Naive thymus-derived CD8-positive, alpha-beta T cell (primary cell): ENCODE results near the gene COX4I2. TPM values are rescaled to one million over a fixed set of nuclear protein-coding genes. Genes with fewer than 3 reads are reported as not detected.
"Not testable (repeated sequence)": the region's sequence is repeated elsewhere in the genome, so short reads cannot be mapped to it uniquely, and the experiment has no call there.

Experiments used
- ATAC-seq, 2 donors: fragments of 150-1000 bp; cut with Tn5 transposase in 1 of 2; sonication (Bioruptor Pico), chemical (Tn5 transposase) in 1 of 2; 1 replicate in 1 of 2; 2 replicates in 1 of 2; pipeline ENCODE4 v1.10.0; 2021; ENCODE audit warnings: mild to moderate bottlenecking in 2 of 2, moderate library complexity in 2 of 2
- POLR2A ChIA-PET: fragments of 350-600 bp; sonication (Branson Sonifier 250); formaldehyde crosslinking; loops from one replicate; lab custom pipeline; 2021; ENCODE audit warnings: antibody characterized with exemption; lab: Charles Lee
- DNase-seq, 10 donors: peaks; one replicate each; pipeline versions ENCODE4 v3.0.0 to v3.0.0-alpha.2; 2020 to 2022
- H3K27ac Mint-ChIP-seq, 10 donors: one replicate each; pipeline ENCODE4 v1.8.0; 2020 to 2022; ENCODE audit warnings: mild to moderate bottlenecking in 10 of 10, mixed read lengths in 10 of 10, moderate library complexity in 4 of 10, inconsistent platforms in 1 of 10
- H3K27me3 Mint-ChIP-seq, 5 donors: one replicate each; pipeline ENCODE4 v1.8.0; 2021 to 2022; ENCODE audit warnings: mixed read lengths in 5 of 5
- H3K36me3 Mint-ChIP-seq, 3 donors: one replicate each; pipeline ENCODE4 v1.8.0; 2020 to 2022; ENCODE audit warnings: mixed read lengths in 3 of 3, mild to moderate bottlenecking in 2 of 3, inconsistent platforms in 1 of 3
- H3K4me1 Mint-ChIP-seq, 4 donors: one replicate each; pipeline ENCODE4 v1.8.0; 2021 to 2022; ENCODE audit warnings: mixed read lengths in 4 of 4
- H3K4me3 Mint-ChIP-seq, 10 donors: one replicate each; pipeline ENCODE4 v1.8.0; 2020 to 2022; ENCODE audit warnings: mild to moderate bottlenecking in 10 of 10, mixed read lengths in 10 of 10, moderate library complexity in 6 of 10, inconsistent platforms in 1 of 10
- H3K9me3 Mint-ChIP-seq, 9 donors: one replicate each; pipeline ENCODE4 v1.8.0; 2020 to 2022; ENCODE audit warnings: mixed read lengths in 9 of 9, mild to moderate bottlenecking in 3 of 9, inconsistent platforms in 1 of 9, moderate library complexity in 1 of 9
- polyA plus RNA-seq, 3 donors: library from polyadenylated mRNA; unstranded; fragments of 300-500 nt; fragmentation: Illumina TruSeq; gene quantifications; one replicate each; pipeline ENCODE4 v1.2.3, GENCODE V29; 2021
- total RNA-seq, 8 experiments: library from RNA in 2 of 8; stranded (reverse) in 2 of 8; gene quantifications; one replicate each; pipeline ENCODE4 v1.2.3 and lab custom pipeline; 2021 to 2026

Gene COX4I2
- total and polyA plus RNA-seq, 5 experiments from 2014 or later = not detected

- H3K36me3 Mint-ChIP-seq = no peaks in the 10 kb centered on the region
Observed at GRCh38 chr20:31615416-31615815, 22.3 kb upstream of the COX4I2 start.

GRCh38 chr20:31617432-31618104 lies 20.1 kb upstream of the COX4I2 start:
- no peak for ATAC-seq

More at GRCh38 chr20:31615416-31615815, 22.3 kb upstream of the COX4I2 start:
- no peak overlapping the region for H3K27ac Mint-ChIP-seq
- POLR2A ChIA-PET = no interaction called here
- ATAC-seq = no peak
- H3K4me1 Mint-ChIP-seq = peaks cover 0 to 8% (median 4%) of the 10 kb centered on the region in 4 donors
- peaks cover 2 to 10% (median 5%) of the 10 kb centered on the region in 5 donors for H3K27me3 Mint-ChIP-seq
- no peaks in the 10 kb centered on the region for H3K9me3 Mint-ChIP-seq
- H3K4me3 Mint-ChIP-seq = no peak overlapping the region
- no peak for DNase-seq

DNA sequence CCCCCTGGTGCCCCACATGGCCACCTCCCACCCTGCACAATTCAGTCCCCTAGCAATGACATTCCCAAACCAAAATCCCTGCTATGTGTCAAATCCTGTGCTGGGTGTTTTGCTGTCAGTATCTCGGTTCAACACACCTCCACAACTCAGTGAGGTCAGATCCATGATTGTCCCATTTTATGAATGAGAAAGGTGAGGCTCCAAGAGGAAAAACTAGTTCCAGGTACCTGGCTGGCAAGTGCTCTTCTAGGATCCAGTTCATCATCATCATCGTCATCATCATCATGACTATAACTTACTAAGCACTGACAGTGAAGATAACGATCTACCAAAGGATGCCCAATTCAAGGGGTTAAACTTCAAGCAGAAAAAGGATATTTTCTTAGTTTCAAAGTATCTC lies 17.5 kb upstream of the COX4I2 start:
- no peak for ATAC-seq
- Mint-ChIP-seq H3K4me1 (peaks cover 0 to 19% (median 2%) of the 10 kb centered on the region in 4 donors), H3K27ac (no peak overlapping the region), H3K27me3 (peaks cover 0 to 10% (median 5%) of the 10 kb centered on the region in 5 donors), H3K36me3 (no peaks in the 10 kb centered on the region), H3K9me3 (no peaks in the 10 kb centered on the region), H3K4me3 (no peak overlapping the region)
- DNase-seq = no peak
- POLR2A ChIA-PET = interaction anchor here (0.6 kb wide), 1 partner anchor 34 kb away, joined by 5 read pairs; no protein-coding TSS in a partner anchor

More at GRCh38 chr20:31617432-31618104, 20.1 kb upstream of the COX4I2 start:
- Mint-ChIP-seq H3K27ac (no peak overlapping the region), H3K4me3 (no peak overlapping the region), H3K4me1 (peaks cover 0 to 21% (median 4%) of the 10 kb centered on the region in 4 donors), H3K9me3 (no peaks in the 10 kb centered on the region), H3K36me3 (no peaks in the 10 kb centered on the region), H3K27me3 (peaks cover 0 to 10% (median 5%) of the 10 kb centered on the region in 5 donors)
- POLR2A ChIA-PET = interaction anchor here (0.7 kb wide), 1 partner anchor 56 kb away, joined by 3 read pairs; no protein-coding TSS in a partner anchor
- no peak for DNase-seq

DNA sequence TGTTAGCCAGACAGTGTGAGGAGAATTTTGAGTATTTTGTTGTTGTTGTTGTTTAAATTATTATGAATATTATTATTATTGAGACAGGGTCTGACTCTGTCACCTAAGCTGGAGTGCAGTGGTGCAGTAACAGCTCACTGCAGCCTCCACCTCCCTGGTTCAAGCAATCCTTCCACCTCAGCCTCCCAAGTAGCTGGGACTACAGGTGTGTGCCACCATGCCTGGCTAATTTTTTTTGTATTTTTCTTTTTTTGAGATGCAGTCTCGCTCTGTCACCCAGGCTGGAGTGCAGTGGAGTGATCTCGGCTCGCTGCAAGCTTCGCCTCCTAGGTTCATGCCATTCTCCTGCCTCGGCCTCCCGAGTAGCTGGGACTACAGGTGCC lies 14.6 kb upstream of the COX4I2 start:
- H3K36me3 Mint-ChIP-seq, ATAC-seq, H3K27me3 Mint-ChIP-seq, DNase-seq, H3K4me3 Mint-ChIP-seq, H3K9me3 Mint-ChIP-seq, H3K27ac Mint-ChIP-seq, POLR2A ChIA-PET: not testable (repeated sequence)
- H3K4me1 Mint-ChIP-seq = peaks cover 0 to 15% (median 0%) of the 10 kb centered on the region in 4 donors

GRCh38 chr20:31626534-31626933 lies 11.2 kb upstream of the COX4I2 start:
- H3K4me3 Mint-ChIP-seq, H3K9me3 Mint-ChIP-seq, DNase-seq, H3K27ac Mint-ChIP-seq, H3K4me1 Mint-ChIP-seq, POLR2A ChIA-PET, ATAC-seq, H3K36me3 Mint-ChIP-seq, H3K27me3 Mint-ChIP-seq: not testable (repeated sequence)

DNA sequence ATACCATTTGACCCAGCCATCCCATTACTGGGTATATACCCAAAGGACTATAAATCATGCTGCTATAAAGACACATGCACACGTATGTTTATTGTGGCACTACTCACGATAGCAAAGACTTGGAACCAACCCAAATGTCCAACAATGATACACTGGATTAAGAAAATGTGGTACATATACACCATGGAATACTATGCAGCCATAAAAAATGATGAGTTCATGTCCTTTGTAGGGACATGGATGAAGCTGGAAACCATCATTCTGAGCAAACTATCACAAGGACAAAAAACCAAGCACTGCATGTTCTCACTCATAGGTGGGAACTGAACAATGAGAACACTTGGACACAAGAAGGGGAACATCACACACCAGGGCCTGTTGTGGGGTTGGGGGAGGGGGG lies 9.7 kb upstream of the COX4I2 start:
- DNase-seq, POLR2A ChIA-PET, H3K4me1 Mint-ChIP-seq, H3K9me3 Mint-ChIP-seq, H3K27me3 Mint-ChIP-seq, ATAC-seq, H3K36me3 Mint-ChIP-seq, H3K27ac Mint-ChIP-seq, H3K4me3 Mint-ChIP-seq: not testable (repeated sequence)

DNA sequence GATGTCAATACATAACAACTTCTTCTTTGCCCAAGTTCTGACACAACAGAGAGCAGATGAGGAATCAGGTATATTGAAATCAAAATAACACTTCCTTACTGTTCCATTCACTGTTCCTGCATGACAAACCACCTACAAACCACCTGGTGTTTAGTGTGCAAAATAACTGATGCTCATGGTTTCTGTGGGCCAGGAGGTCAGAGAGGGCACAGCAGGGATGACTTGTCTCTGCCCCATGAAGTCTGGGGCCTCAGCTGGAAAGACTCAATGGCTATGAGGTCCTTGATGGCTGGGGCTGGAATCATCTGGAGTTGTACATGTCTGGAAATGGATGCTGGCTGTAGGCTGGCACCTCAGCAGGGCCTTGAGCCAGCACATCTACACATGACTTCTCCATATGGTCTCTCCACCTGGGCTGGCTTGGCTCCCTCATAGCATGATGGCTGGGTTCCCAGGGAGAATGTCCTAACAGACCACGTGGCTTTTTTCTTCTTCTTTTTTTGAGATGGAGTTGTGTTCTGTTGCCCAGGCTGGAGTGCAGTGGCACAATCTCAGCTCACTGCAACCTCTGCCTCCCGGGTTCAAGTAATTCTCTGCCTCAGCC lies 7.4 kb upstream of the COX4I2 start:
- no peaks in the 10 kb centered on the region for H3K27me3 Mint-ChIP-seq
- no peak for DNase-seq
- no peak overlapping the region for H3K4me3 Mint-ChIP-seq
- POLR2A ChIA-PET = no interaction called here
- no peaks in the 10 kb centered on the region for H3K9me3 Mint-ChIP-seq
- H3K4me1 Mint-ChIP-seq = no peaks in the 10 kb centered on the region
- peak overlapping the region in 1 of 10 donors; percentile 22 for H3K27ac Mint-ChIP-seq
- H3K36me3 Mint-ChIP-seq = peaks cover 0 to 3% (median 0%) of the 10 kb centered on the region in 3 donors
- ATAC-seq = no peak

DNA sequence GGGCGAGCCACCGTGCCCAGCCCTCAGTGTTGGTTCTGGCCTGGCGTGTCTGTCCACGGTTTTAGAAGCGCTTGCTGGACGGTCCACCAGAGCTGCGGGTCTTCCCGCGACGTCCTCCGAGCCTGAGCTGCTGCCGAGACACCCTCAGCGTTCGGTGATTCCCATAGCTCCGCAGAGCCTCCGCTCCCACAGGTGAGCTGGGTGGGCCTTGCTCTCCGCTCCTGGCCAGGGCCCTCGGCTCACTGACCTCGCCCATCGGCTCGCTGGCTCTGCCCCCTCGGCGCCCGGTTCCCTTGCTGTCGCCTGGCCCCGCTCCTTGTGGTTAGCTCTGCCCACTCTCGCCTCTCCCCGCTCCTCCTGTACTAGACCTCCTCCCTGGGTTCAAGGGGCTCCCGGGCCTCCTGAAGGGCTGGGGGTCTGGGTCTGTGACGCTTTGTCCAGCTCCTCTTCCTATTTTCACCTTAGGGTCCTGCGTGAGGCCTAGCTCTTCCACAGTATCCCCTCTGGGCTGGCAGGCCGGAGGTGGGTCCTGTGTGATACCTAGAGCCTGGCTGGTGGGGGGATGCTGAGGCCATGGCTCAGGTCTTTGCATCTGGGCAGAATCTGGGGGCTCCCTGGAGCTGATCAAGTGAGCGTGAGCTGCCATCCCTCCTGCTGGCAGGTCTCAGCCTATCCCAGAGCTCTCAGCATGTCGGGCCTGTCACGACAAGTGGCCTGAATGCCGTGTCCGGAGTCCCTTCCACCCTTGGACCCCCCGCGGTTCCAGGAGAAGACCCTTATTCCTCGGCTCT lies 5.0 kb upstream of the COX4I2 start:
- Mint-ChIP-seq H3K9me3 (no peaks in the 10 kb centered on the region), H3K36me3 (peaks cover 0 to under 1% (median 0%) of the 10 kb centered on the region in 3 donors), H3K4me3 (no peak overlapping the region), H3K27ac (no peak overlapping the region), H3K4me1 (no peaks in the 10 kb centered on the region), H3K27me3 (no peaks in the 10 kb centered on the region)
- no peak for ATAC-seq
- no peak for DNase-seq
- POLR2A ChIA-PET = no interaction called here

DNA sequence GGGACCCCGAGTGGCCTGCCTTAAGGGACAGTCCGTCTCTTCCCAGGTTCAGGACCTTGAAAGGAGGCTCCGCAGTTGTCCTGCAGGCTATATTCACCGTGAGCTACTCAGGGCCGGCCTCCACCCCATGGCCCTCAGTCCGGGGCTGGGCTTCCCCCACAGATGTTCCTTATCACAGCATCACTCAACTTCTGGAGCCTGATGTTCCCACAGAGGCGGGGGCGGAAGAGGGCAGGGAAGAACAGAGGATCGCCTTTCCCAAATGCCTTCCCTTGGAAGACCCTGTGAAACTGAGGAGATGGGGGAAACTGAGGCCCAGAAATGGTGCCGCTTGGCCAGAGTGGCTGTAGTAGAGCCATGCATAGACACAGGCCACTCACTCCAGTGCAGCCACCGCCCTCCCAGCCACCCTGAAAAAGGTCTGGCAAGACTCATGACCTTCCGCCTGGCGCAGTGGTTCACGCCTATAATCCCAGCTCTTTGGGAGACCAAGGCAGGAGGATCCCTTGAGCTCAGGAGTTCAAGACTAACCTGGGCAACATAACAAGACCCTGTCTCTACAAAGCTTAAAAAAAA lies 4.3 kb upstream of the COX4I2 start:
- H3K36me3 Mint-ChIP-seq = no peaks in the 10 kb centered on the region
- no peak overlapping the region for H3K27ac Mint-ChIP-seq
- H3K4me3 Mint-ChIP-seq = no peak overlapping the region
- peaks cover 0 to 2% (median 0%) of the 10 kb centered on the region in 5 donors for H3K27me3 Mint-ChIP-seq
- POLR2A ChIA-PET = no interaction called here
- no peaks in the 10 kb centered on the region for H3K9me3 Mint-ChIP-seq
- no peaks in the 10 kb centered on the region for H3K4me1 Mint-ChIP-seq
- ATAC-seq = no peak
- no peak for DNase-seq

DNA sequence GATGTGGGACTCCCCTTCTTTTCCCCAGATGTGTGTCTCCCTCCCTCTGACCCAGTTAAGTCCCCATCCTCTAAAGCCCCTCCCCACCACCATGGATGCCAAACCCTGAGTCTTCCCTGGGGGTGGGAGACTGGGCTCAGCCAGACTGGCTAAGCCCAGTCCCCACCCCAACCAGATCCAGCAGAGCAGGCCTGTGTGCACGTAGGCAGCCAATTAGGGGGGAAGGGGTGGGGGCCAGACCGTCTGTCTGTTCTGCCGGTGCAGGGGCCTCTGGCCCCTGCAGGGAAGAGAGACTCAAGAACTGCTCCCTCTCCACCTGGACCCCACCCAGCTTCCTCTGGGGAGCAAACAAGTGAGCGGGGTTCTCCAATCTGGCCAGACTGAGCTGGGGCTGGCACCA lies 605 bp downstream of the COX4I2 start:
- no peak overlapping the region for H3K4me3 Mint-ChIP-seq
- peaks cover 5 to 9% (median 7%) of the 10 kb centered on the region in 4 donors for H3K4me1 Mint-ChIP-seq
- no peaks in the 10 kb centered on the region for H3K36me3 Mint-ChIP-seq

DNA sequence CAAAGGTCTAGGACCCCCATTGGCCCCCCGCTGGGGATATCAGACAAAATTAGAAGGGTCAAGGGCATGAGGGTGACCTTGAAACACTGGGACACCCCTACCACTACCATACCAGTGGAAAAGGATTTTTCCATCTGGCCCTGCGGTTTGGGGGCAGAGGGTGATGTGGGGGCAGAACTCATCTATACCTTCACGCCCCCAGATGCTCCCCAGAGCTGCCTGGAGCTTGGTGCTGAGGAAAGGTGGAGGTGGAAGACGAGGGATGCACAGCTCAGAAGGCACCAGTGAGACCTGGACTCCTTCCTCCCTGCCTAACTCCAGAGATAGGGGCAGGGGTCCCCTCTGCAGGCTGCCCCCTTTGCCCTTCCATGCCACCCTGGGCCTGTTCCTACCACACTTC lies 1.1 kb downstream of the COX4I2 start:
- ATAC-seq = no peak
- POLR2A ChIA-PET = no interaction called here
- H3K9me3 Mint-ChIP-seq = no peaks in the 10 kb centered on the region
- H3K27ac Mint-ChIP-seq = no peak overlapping the region
- peaks cover 0 to 17% (median 6%) of the 10 kb centered on the region in 5 donors for H3K27me3 Mint-ChIP-seq
- DNase-seq = no peak
- no peak overlapping the region for H3K4me3 Mint-ChIP-seq
- peaks cover 5 to 12% (median 7%) of the 10 kb centered on the region in 4 donors for H3K4me1 Mint-ChIP-seq
- H3K36me3 Mint-ChIP-seq = no peaks in the 10 kb centered on the region

More for the DNA sequence above, 605 bp downstream of the COX4I2 start:
- ATAC-seq (no peak), DNase-seq (no peak)
- H3K27ac Mint-ChIP-seq = peak overlapping the region in 1 of 10 donors; percentile 41
- peaks cover 0 to 17% (median 6%) of the 10 kb centered on the region in 5 donors for H3K27me3 Mint-ChIP-seq
- H3K9me3 Mint-ChIP-seq = no peaks in the 10 kb centered on the region
- POLR2A ChIA-PET = no interaction called here

DNA sequence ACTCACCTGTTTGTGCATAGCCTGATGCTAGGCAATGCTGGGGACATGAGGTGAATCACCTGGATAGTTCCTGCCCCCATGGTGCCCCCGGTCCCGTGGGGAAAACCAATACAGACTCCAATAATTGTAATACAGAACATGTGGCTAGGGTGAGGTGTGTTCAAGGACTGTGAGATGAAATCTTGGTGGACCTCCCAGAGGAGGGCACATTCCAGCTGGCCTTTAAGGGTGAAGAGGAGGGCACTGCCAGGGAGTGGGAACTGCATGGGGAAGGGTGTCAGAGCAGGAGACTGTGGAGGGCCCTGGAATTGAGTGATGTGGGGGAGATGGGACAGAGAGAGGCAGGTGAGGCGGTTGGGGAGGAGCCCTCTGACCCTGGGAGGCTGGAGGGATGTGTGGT lies 2.5 kb downstream of the COX4I2 start:
- DNase-seq (no peak), ATAC-seq (no peak)
- H3K4me3 Mint-ChIP-seq = no peak overlapping the region
- no peaks in the 10 kb centered on the region for H3K9me3 Mint-ChIP-seq
- POLR2A ChIA-PET = no interaction called here
- H3K27me3 Mint-ChIP-seq = peaks cover 0 to 17% (median 6%) of the 10 kb centered on the region in 5 donors
- H3K36me3 Mint-ChIP-seq = no peaks in the 10 kb centered on the region
- peaks cover 5 to 12% (median 7%) of the 10 kb centered on the region in 4 donors for H3K4me1 Mint-ChIP-seq
- H3K27ac Mint-ChIP-seq = no peak overlapping the region
